Measurements from ENCODE around the gene CHRNA4.

- TF ChIP-seq POLR2A (IDR thresholded peaks at IDR 0.05) (no peak), CTCF (IDR thresholded peaks at IDR 0.05) (no peak)
Observed at GRCh38 chr20:63321148-63321831, 39.9 kb downstream of the CHRNA4 start.
